Osteoblast (primary cell): ENCODE results near the gene MATN4. TPM values are rescaled to one million over a fixed set of nuclear protein-coding genes. Genes with fewer than 3 reads are reported as not detected.
A peak's percentile ranks its signal among the peaks of the same experiment; 100 is the strongest.

Experiments
- DNase-seq: peaks from one replicate; pipeline ENCODE4 v3.0.0; 2011; ENCODE audit warnings: low spot score, mixed read lengths; ENCODE audit not compliant: insufficient read length; ENCODE audit errors: missing footprints
- H2AFZ ChIP-seq: 2 replicates; pipeline ENCODE4 v1.6.0; 2011; ENCODE audit warnings: mild to moderate bottlenecking, low read length
- H3K27ac ChIP-seq: 2 replicates; pipeline ENCODE4 v1.5.1; 2011; ENCODE audit warnings: mild to moderate bottlenecking, low read depth, low read length, moderate library complexity
- H3K27me3 ChIP-seq: 2 replicates; pipeline ENCODE4 v1.6.0; 2012; ENCODE audit warnings: mild to moderate bottlenecking, control low read depth, inconsistent platforms, low read length, moderate library complexity; ENCODE audit not compliant: insufficient read depth
- H3K36me3 ChIP-seq: 2 replicates; pipeline ENCODE4 v1.5.1; 2011; ENCODE audit warnings: mild to moderate bottlenecking, low read length, control low read depth, moderate library complexity; ENCODE audit not compliant: insufficient read depth
- H3K4me1 ChIP-seq: 2 replicates; pipeline ENCODE4 v1.5.1; 2011; ENCODE audit warnings: mild to moderate bottlenecking, low read length, control low read depth, moderate library complexity; ENCODE audit not compliant: insufficient read depth
- H3K4me2 ChIP-seq: 2 replicates; pipeline ENCODE4 v1.6.0; 2011; ENCODE audit warnings: mild to moderate bottlenecking, low read length; ENCODE audit not compliant: insufficient read depth
- H3K4me3 ChIP-seq: fragments of 200-600 bp; sonication (generic); 3 replicates; pipeline ENCODE4 v1.5.1; 2012; ENCODE audit warnings: mild to moderate bottlenecking, low read length, inconsistent platforms; ENCODE audit not compliant: insufficient read depth
- H3K79me2 ChIP-seq: 2 replicates; pipeline ENCODE4 v1.6.0; 2012; ENCODE audit warnings: mild to moderate bottlenecking, low read length, control low read depth, inconsistent platforms; ENCODE audit not compliant: insufficient read depth
- H3K9me3 ChIP-seq: 2 replicates; pipeline ENCODE4 v1.5.1; 2011; ENCODE audit warnings: low read depth, low read length, control low read depth
- H4K20me1 ChIP-seq: 2 replicates; pipeline ENCODE4 v1.6.0; 2012; ENCODE audit warnings: mild to moderate bottlenecking, low read length, control low read depth; ENCODE audit not compliant: insufficient read depth
- total RNA-seq: library from RNA; depleted of rRNA; stranded (reverse); fragments of >200 nt; gene quantifications from 2 replicates; pipeline ENCODE4 v1.2.3, GENCODE V29; 2012
- TF ChIP-seq, protein P1 (sequence below): IDR thresholded peaks from 2 replicates; pipeline ENCODE4 v1.5.1; 2011; ENCODE audit warnings: mild to moderate bottlenecking, low read depth, low read length, moderate library complexity; ENCODE audit errors: extremely low read depth

Gene MATN4
- total RNA-seq, 1 donor: under 0.01 TPM

DNA sequence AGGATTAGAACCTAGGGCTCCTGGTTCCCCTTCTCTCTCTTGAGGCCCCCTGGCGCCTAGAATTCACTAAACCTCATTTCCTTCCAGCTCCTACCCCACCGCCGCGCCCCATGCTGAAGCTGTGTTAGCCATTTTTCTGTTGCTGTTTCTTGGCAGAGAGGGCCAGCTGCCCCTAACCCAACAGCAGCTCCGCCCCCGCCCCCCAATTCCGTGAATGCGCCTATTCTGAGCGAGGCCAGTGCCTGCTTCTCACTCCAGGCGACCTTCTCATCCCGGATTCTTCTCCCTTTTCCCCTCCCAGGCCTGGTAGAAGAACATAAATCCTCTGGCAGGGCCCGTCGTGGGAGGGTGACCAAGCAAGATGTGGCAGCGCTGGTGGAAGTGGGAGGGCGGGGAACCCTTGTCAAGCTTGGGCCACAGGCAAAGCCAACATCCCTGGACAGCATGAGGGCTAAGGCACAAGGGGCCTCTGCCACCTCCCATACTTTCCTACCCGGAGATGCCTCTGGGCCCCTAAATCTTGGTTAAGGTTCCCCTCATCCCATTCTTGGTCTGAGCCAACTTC is 941 bp downstream of the MATN4 start:
- no peak overlapping the region for H3K4me3 ChIP-seq
- peaks cover 25% of the 10 kb centered on the region for H3K27me3 ChIP-seq

DNA sequence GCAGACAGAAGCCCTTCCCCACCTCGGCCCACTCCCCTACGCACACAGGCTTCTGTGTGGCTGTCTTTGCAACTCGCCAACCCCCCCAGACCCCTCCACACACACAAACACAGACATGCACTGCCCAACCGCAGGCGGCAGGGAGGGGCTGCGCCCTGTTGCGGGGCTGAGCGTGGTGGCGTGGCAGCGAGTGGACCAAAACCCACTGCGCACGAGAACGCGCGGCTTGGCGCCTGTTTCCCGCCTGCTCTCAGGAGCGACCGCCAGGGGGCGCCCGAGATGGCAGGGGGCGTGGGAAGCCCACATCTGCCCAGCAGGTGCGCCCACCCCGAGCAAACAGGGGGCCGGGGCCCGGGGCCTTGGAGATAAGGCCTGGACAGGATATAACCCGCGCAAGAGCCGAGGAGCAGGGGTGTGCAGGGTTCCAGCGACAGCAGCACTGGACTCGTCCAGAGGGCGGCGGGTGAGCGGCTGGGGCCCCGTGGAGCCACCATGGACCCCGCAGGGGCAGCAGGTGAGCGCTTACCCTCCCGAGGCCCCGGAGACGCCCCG is 1.6 kb downstream of the MATN4 start, which contains the start of gene RBPJL:
Gene RBPJL, plus strand, starts transcription at position 410 of the 552 bp plus-strand sequence. Its CDS starts 83 bp downstream, at position 493.
- DNase-seq: peak; percentile 93
- Histone ChIP-seq H3K4me1 (no peaks in the 10 kb centered on the region), H3K27ac (no peak within 1 kb of the TSS), H3K4me3 (no peak within 1 kb of the TSS), H3K4me2 (no peak within 1 kb of the TSS), H3K36me3 (no peaks in the 10 kb centered on the region), H2AFZ (peak within 1 kb of the TSS; percentile 31), H3K79me2 (no peaks in the 10 kb centered on the region), H4K20me1 (no peaks in the 10 kb centered on the region), H3K27me3 (peaks cover 25% of the 10 kb centered on the region), H3K9me3 (no peaks in the 10 kb centered on the region)
- TF ChIP-seq, protein P1, sequence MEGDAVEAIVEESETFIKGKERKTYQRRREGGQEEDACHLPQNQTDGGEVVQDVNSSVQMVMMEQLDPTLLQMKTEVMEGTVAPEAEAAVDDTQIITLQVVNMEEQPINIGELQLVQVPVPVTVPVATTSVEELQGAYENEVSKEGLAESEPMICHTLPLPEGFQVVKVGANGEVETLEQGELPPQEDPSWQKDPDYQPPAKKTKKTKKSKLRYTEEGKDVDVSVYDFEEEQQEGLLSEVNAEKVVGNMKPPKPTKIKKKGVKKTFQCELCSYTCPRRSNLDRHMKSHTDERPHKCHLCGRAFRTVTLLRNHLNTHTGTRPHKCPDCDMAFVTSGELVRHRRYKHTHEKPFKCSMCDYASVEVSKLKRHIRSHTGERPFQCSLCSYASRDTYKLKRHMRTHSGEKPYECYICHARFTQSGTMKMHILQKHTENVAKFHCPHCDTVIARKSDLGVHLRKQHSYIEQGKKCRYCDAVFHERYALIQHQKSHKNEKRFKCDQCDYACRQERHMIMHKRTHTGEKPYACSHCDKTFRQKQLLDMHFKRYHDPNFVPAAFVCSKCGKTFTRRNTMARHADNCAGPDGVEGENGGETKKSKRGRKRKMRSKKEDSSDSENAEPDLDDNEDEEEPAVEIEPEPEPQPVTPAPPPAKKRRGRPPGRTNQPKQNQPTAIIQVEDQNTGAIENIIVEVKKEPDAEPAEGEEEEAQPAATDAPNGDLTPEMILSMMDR: peak; percentile 68

More for the DNA sequence above, 941 bp downstream of the MATN4 start:
- peak; percentile 63 for DNase-seq
- Histone ChIP-seq H3K4me2 (no peak overlapping the region), H3K27ac (no peak overlapping the region), H2AFZ (no peak overlapping the region), H3K36me3 (no peaks in the 10 kb centered on the region), H3K4me1 (no peaks in the 10 kb centered on the region), H3K79me2 (no peaks in the 10 kb centered on the region), H3K9me3 (no peaks in the 10 kb centered on the region), H4K20me1 (no peaks in the 10 kb centered on the region)
- TF ChIP-seq, protein P1: no peak

DNA sequence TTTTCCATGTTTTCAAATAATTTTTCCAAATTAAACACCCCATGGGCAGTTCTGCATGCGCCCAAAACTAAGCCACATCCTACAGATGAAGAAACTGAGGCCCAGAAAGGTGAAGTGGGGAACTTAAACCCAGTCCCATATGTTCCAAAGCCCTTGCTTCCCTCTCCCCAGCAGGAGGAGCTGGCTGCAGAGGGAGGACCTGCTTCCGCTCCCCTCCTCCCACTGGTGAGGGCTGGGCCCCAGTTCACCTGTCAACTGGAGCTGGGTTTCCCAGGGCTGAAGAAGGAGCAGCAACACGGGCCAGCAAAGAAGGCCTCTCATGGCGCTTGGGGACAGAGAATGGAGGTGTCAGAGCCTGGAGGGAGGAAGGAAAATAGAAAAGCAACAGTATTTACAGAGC is 2.8 kb downstream of the MATN4 start:
- H3K4me1 ChIP-seq: no peaks in the 10 kb centered on the region
- peaks cover 25% of the 10 kb centered on the region for H3K27me3 ChIP-seq
- no peaks in the 10 kb centered on the region for H3K9me3 ChIP-seq
- TF ChIP-seq, protein P1: no peak
- no peaks in the 10 kb centered on the region for H3K79me2 ChIP-seq
- no peak overlapping the region for H3K4me3 ChIP-seq
- no peak overlapping the region for H3K4me2 ChIP-seq
- no peaks in the 10 kb centered on the region for H4K20me1 ChIP-seq
- no peak overlapping the region for H2AFZ ChIP-seq
- DNase-seq: no peak
- no peak overlapping the region for H3K27ac ChIP-seq
- H3K36me3 ChIP-seq: no peaks in the 10 kb centered on the region

DNA sequence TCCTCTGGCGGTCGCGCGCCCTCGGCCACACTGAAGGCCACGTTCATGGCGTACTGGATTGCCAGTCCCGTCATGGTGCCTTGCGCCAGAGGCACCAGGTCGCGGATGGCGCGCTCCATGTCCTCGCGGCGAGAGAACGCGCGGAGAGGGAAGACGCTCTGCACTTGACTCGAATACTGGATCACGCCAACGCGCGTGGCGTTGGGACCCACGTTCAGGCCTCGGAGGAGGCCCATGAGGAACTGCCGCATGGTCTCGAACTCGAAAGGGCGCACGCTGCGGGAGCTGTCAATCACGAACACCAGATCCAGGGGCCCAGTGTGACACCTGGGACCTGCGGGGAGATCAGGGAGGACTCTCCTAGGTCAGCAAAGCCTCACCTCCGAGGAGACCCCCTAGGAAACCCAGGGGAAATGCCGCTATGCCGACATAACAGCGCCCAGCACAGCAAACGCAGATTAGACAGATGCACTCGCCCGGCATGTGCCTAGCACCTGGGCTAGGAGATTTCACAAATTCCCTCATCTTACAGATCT is 3.6 kb downstream of the MATN4 start:
- Histone ChIP-seq H3K79me2 (no peaks in the 10 kb centered on the region), H4K20me1 (no peaks in the 10 kb centered on the region), H2AFZ (no peak overlapping the region), H3K27me3 (peaks cover 25% of the 10 kb centered on the region), H3K27ac (no peak overlapping the region), H3K4me1 (no peaks in the 10 kb centered on the region), H3K36me3 (no peaks in the 10 kb centered on the region), H3K4me2 (no peak overlapping the region), H3K9me3 (no peaks in the 10 kb centered on the region), H3K4me3 (no peak overlapping the region)
- TF ChIP-seq, protein P1: no peak
- no peak for DNase-seq
